HCT116 (cell line): Measurements from ENCODE around the gene GNB2. TPM values are rescaled to one million over a fixed set of nuclear protein-coding genes. Genes with fewer than 3 reads are reported as not detected.
A peak's percentile ranks its signal among the peaks of the same experiment; 100 is the strongest.

ENCODE experiments used
- ATAC-seq: fragments of 200-7000 bp; cut with Tn5 transposase; 2 replicates; pipeline ENCODE4 v1.9.1; 2020; ENCODE audit warnings: mild to moderate bottlenecking, moderate library complexity
- BruUV-seq: library from RNA; stranded (reverse); fragments of 400-500 nt; replicated peaks from 2 replicates; lab custom pipeline; 2021; lab: Mats Ljungman, UMichigan
- CTCF ChIA-PET: fragments of 300-600 bp; sonication (Branson Sonifier 250); formaldehyde crosslinking; loops from one replicate; lab custom pipeline; 2021; ENCODE audit warnings: antibody characterized with exemption; lab: Charles Lee
- POLR2A ChIA-PET: fragments of 300-600, 350-600 bp; sonication (Branson Sonifier 250); formaldehyde crosslinking; loops from one replicate; lab custom pipeline; 2021; ENCODE audit warnings: antibody characterized with exemption; lab: Charles Lee
- RAD21 ChIA-PET, 2 experiments: fragments of 300-600 bp; sonication (Branson Sonifier 250); formaldehyde crosslinking; loops; one replicate each; lab custom pipeline; 2023; ENCODE audit warnings: low total read pairs in 2 of 2; ENCODE audit not compliant: uncharacterized antibody in 2 of 2, unreplicated experiment in 2 of 2, low non-redundant PET in 1 of 2; lab: Charles Lee
- DNase-seq: peaks from one replicate; pipeline ENCODE4 v3.0.0-alpha.2; 2010; ENCODE audit warnings: low read depth, low spot score
- H2AFZ ChIP-seq: fragments of 200-600 bp; shearing (Covaris generic), sonication (generic); 2 replicates; pipeline ENCODE4 v1.6.1; 2017; ENCODE audit warnings: low read depth, mixed run types, mixed read lengths, antibody characterized with exemption, low read length; ENCODE audit not compliant: poor library complexity, severe bottlenecking
- H3K27ac ChIP-seq: 2 replicates; pipeline ENCODE4 v1.5.1; 2012; ENCODE audit warnings: low read depth, low read length
- H3K27me3 ChIP-seq: fragments of 200-600 bp; sonication (generic); 2 replicates; pipeline ENCODE4 v1.6.1; 2016; ENCODE audit warnings: mixed run types, low read length, mixed read lengths; ENCODE audit not compliant: insufficient read depth
- H3K36me3 ChIP-seq, 2 experiments: fragments of 200-500 bp in 1 of 2; fragments of 200-600 bp in 1 of 2; sonication (Bioruptor generic) in 1 of 2; sonication (generic) in 1 of 2; 2 replicates each; pipeline versions ENCODE4 v1.5.1 to v1.6.1; 2014 to 2016; ENCODE audit warnings: low read length in 2 of 2, inconsistent platforms in 1 of 2, mixed read lengths in 1 of 2, mixed run types in 1 of 2; ENCODE audit not compliant: insufficient read depth in 2 of 2, control insufficient read depth in 1 of 2
- H3K4me1 ChIP-seq, 2 experiments: fragments of 200-600 bp in 1 of 2; sonication (generic) in 1 of 2; 2 replicates each; pipeline versions ENCODE4 v1.5.1 to v1.6.1; 2012 to 2017; ENCODE audit warnings: low read length in 2 of 2, inconsistent platforms in 1 of 2, mild to moderate bottlenecking in 1 of 2, mixed read lengths in 1 of 2, mixed run types in 1 of 2, moderate library complexity in 1 of 2; ENCODE audit not compliant: insufficient read depth in 2 of 2, control insufficient read depth in 1 of 2
- H3K4me2 ChIP-seq: fragments of 200-600 bp; sonication (generic); 2 replicates; pipeline ENCODE4 v1.6.1; 2017; ENCODE audit warnings: mixed run types, low read length, mixed read lengths
- H3K4me3 ChIP-seq, 2 experiments: fragments of 200-600 bp in 1 of 2; sonication (generic) in 1 of 2; replicated peaks in 1 of 2; 2 replicates each; pipeline ENCODE4 v1.5.1; 2011 to 2016; ENCODE audit warnings: low read length in 2 of 2, control low read depth in 1 of 2, low read depth in 1 of 2, mild to moderate bottlenecking in 1 of 2, mixed read lengths in 1 of 2, mixed run types in 1 of 2
- H3K79me2 ChIP-seq: fragments of 200-600 bp; sonication (generic); 2 replicates; pipeline ENCODE4 v1.6.1; 2017; ENCODE audit warnings: mild to moderate bottlenecking, mixed run types, low read length, moderate library complexity, mixed read lengths; ENCODE audit not compliant: insufficient read depth
- H3K9ac ChIP-seq: fragments of 200-600 bp; sonication (generic); 2 replicates; pipeline ENCODE4 v1.6.1; 2016; ENCODE audit warnings: low read length, mixed read lengths
- H3K9me2 ChIP-seq: fragments of 200-600 bp; sonication (generic), shearing (Covaris generic); 2 replicates; pipeline ENCODE4 v1.6.1; 2017; ENCODE audit warnings: mixed run types, mild to moderate bottlenecking, moderate library complexity; ENCODE audit not compliant: insufficient read depth
- H3K9me3 ChIP-seq, 2 experiments: fragments of 200-500 bp in 1 of 2; fragments of 200-600 bp in 1 of 2; sonication (Bioruptor generic) in 1 of 2; sonication (generic) in 1 of 2; 2 replicates each; pipeline ENCODE4 v1.6.1; 2014 to 2017; ENCODE audit warnings: low read length in 2 of 2, mixed read lengths in 2 of 2, inconsistent platforms in 1 of 2, low read depth in 1 of 2, mild to moderate bottlenecking in 1 of 2, mixed run types in 1 of 2, moderate library complexity in 1 of 2; ENCODE audit not compliant: control insufficient read depth in 1 of 2, insufficient read depth in 1 of 2
- H4K20me1 ChIP-seq: fragments of 200-600 bp; sonication (generic), shearing (Covaris generic); 2 replicates; pipeline ENCODE4 v1.6.1; 2017; ENCODE audit warnings: mixed run types, mild to moderate bottlenecking, moderate library complexity; ENCODE audit not compliant: insufficient read depth
- FOSL1 ChIP-seq: IDR thresholded peaks from 2 replicates; pipeline ENCODE4 v1.6.1; 2012; ENCODE audit warnings: low read depth
- POLR2AphosphoS5 ChIP-seq: IDR thresholded peaks from 2 replicates; pipeline ENCODE4 v1.6.1; 2011; ENCODE audit warnings: mild to moderate bottlenecking, low read depth, low read length, moderate library complexity
- RAD21 ChIP-seq: IDR thresholded peaks from 2 replicates; pipeline ENCODE4 v1.6.1; 2012; ENCODE audit warnings: low read depth, mild to moderate bottlenecking
- SP1 ChIP-seq: IDR thresholded peaks from 2 replicates; pipeline ENCODE4 v1.6.1; 2012; ENCODE audit warnings: low read depth
- intact Hi-C: fragments of 100-400 bp; cut with micrococcal nuclease; formaldehyde crosslinking; loops from 2 replicates; pipeline ENCODE4 v1.10.0; 2022
- total RNA-seq: library from RNA; stranded (reverse); gene quantifications from one replicate; pipeline ENCODE4 v1.2.1, GENCODE V29; 2021; ENCODE audit not compliant: unreplicated experiment
- TF ChIP-seq, protein P1 (sequence below): IDR thresholded peaks from 2 replicates; pipeline ENCODE4 v1.6.1; 2012

Gene GNB2
- total RNA-seq, 1 experiment from 2014 or later, result 246 TPM

DNA sequence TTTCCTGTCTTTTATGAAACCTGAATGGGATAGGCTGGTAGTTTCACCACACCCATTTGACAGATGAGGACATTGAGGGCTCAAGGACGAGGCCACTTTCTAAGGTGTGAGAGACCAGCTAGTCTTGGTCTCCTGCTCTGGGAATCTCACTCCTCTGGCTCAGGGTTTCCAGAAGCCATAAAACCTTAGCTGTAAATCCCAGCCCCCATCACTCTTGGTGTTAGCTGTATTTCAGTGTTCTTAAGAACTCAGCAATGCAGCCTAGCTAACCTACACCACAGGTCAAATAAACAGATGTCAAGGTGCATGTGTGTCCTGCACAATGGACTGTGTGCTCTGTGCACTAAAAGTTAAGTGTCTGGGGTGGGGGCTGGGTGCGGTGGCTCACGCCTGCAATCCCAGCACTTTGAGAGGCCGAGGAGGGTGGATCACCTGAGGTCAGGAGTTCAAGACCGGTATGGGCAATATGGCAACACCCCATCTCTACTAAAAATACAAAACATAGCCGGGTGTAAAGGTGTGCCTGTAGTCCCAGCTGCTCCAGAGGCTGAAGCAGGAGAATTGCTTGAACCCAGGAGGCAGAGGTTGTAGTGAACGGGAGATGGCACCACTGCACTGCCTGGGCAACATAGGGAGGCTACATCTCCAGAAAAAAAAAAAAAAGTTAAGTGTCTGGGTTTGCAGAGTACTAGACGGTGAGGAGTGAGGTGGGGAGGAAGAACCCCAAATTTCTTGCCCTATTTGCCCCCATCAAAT lies 46.2 kb downstream of the GNB2 start:
- Histone ChIP-seq H3K27me3 (no peaks in the 10 kb centered on the region), H2AFZ (no peak overlapping the region), H3K79me2 (no peaks in the 10 kb centered on the region), H3K27ac (no peak overlapping the region)
- intact Hi-C loops, result no loop called here
- POLR2A ChIA-PET, result no interaction called here
- TF ChIP-seq RAD21, result 0 out of 2 replicates have a peak, but pooled peaks have one; percentile 21
- no peak for TF ChIP-seq SP1
- TF ChIP-seq, all 23 proteins: peak for 1
- ChIA-PET RAD21 (no interaction called here), CTCF (no interaction called here)
- H4K20me1 ChIP-seq, result no peaks in the 10 kb centered on the region
- H3K4me3 ChIP-seq, result no peak overlapping the region
- no peak; the same call in 1 of the 2 replicates for ATAC-seq
- no peaks in the 10 kb centered on the region for H3K36me3 ChIP-seq
- H3K9me2 ChIP-seq, result no peaks in the 10 kb centered on the region
- H3K4me2 ChIP-seq, result no peak overlapping the region
- DNase-seq, result no peak
- no peak overlapping the region for H3K9ac ChIP-seq
- H3K9me3 ChIP-seq, result peaks cover 0 to 3% of the 10 kb centered on the region in 2 experiments; a peak in 1 of 4 replicates
- no peaks in the 10 kb centered on the region for H3K4me1 ChIP-seq
- no TSS peak for BruUV-seq

DNA sequence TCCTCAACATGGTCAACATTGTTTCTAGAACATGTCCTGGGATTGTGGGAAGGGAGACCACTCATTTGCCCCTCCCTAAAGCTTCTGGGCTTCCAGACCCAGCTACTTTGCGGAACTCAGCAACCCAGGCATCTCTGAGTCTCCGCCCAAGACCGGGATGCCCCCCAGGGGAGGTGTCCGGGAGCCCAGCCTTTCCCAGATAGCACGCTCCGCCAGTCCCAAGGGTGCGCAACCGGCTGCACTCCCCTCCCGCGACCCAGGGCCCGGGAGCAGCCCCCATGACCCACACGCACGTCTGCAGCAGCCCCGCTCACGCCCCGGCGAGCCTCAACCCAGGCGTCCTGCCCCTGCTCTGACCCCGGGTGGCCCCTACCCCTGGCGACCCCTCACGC lies 46.7 kb downstream of the GNB2 start, which contains the start of gene EPO:
TSS of gene EPO (plus strand) at position 190 of the 392 bp plus-strand sequence. CDS start 513 bp downstream, outside the sequence.
- H3K9me3 ChIP-seq, result peaks cover 0 to 3% of the 10 kb centered on the region in 2 experiments; a peak in 1 of 4 replicates
- H2AFZ ChIP-seq, result no peak within 1 kb of the TSS
- no peaks in the 10 kb centered on the region for H3K9me2 ChIP-seq
- POLR2A ChIA-PET, result no interaction called here
- CTCF ChIA-PET, result no interaction called here
- RAD21 ChIA-PET, result no interaction called here
- no peak within 1 kb of the TSS for H3K4me3 ChIP-seq
- H4K20me1 ChIP-seq, result no peaks in the 10 kb centered on the region
- TF ChIP-seq, protein P1, sequence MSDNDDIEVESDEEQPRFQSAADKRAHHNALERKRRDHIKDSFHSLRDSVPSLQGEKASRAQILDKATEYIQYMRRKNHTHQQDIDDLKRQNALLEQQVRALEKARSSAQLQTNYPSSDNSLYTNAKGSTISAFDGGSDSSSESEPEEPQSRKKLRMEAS, result no peak
- TF ChIP-seq FOSL1, result no peak
- no peak for TF ChIP-seq POLR2AphosphoS5
- ATAC-seq (no peak), DNase-seq (no peak)
- no peak within 1 kb of the TSS for H3K9ac ChIP-seq
- H3K79me2 ChIP-seq, result no peaks in the 10 kb centered on the region
- peaks cover 2 to 4% of the 10 kb centered on the region in 2 experiments; a peak in 1 of 4 replicates for H3K4me1 ChIP-seq
- H3K4me2 ChIP-seq, result no peak within 1 kb of the TSS
- no peaks in the 10 kb centered on the region for H3K36me3 ChIP-seq
- no peaks in the 10 kb centered on the region for H3K27me3 ChIP-seq
- intact Hi-C loops, result no loop called here
- H3K27ac ChIP-seq, result no peak within 1 kb of the TSS
- BruUV-seq, result no TSS peak
